ENCODE data around the gene ZDHHC16. TPM values are rescaled to one million over a fixed set of nuclear protein-coding genes. Genes with fewer than 3 reads are reported as not detected.
A peak's percentile ranks its signal among the peaks of the same experiment; 100 is the strongest.

The ZDHHC16 gene
- total and polyA plus RNA-seq, 4 donors = 18.0 to 27.2 (median 22.9) TPM

DNA sequence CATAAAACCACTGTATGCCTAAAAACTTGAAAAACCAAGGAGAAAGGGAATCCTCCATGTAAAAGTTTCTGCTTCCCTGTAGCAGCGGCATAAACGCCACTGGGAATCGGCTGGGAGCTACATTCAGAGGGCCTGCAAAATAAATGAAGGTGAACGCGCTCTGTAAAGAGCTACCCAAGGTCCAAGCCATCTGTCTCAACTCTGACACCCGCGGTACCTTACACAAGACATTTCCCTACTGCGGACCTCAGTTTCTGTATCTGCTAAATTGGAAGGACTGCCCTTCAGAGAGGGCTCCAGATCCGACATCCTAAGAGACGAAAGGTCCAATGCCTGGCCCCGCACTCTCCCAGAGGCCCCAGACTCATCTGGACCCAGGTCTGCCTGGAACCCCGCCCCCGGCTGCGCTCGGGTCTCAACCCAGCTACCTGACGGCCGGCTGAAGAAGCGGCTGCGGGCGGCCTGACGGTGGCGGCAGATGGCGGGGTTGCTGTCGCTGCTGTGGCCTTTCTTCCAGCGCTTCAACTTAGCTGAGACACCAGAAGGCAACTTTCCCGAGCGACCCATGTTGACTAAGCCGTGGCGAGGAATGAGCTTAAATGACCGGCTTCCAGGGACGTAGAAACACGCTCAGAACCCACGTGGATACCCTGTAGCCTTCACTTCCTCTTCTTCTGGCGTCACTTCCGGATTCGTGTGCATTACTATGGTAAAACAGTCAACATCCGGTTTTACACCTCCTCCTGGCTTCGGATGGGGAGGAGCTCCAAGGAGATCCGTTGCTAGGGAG, 45.1 kb upstream of the ZDHHC16 start, which contains the start of gene RRP12:
TSS of gene RRP12 (minus strand) at position 676 of the 790 bp plus-strand sequence. CDS start at position 567, 109 bp downstream.
- TF ChIP-seq JUND (IDR thresholded peaks at IDR 0.05) = no peak
- TF ChIP-seq, protein P1, sequence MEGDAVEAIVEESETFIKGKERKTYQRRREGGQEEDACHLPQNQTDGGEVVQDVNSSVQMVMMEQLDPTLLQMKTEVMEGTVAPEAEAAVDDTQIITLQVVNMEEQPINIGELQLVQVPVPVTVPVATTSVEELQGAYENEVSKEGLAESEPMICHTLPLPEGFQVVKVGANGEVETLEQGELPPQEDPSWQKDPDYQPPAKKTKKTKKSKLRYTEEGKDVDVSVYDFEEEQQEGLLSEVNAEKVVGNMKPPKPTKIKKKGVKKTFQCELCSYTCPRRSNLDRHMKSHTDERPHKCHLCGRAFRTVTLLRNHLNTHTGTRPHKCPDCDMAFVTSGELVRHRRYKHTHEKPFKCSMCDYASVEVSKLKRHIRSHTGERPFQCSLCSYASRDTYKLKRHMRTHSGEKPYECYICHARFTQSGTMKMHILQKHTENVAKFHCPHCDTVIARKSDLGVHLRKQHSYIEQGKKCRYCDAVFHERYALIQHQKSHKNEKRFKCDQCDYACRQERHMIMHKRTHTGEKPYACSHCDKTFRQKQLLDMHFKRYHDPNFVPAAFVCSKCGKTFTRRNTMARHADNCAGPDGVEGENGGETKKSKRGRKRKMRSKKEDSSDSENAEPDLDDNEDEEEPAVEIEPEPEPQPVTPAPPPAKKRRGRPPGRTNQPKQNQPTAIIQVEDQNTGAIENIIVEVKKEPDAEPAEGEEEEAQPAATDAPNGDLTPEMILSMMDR (IDR thresholded peaks at IDR 0.05; ENCODE audit: low read depth, low read length, missing input control) = no peak
- TF ChIP-seq TAF1 (conservative IDR thresholded peaks at IDR 0.05) = peak; percentile 36
- no peak for TF ChIP-seq HNF4A (conservative IDR thresholded peaks at IDR 0.05)
- peak; percentile 39 for TF ChIP-seq FOXA2 (IDR thresholded peaks at IDR 0.05)
- TF ChIP-seq MAX (IDR thresholded peaks at IDR 0.05) = peak; percentile 99
- peak; percentile 29 for TF ChIP-seq FOXA1 (IDR thresholded peaks at IDR 0.05)
- no peak for TF ChIP-seq HNF4G (IDR thresholded peaks at IDR 0.05)
- TF ChIP-seq REST (IDR thresholded peaks at IDR 0.05) = peak; percentile 12
- TF ChIP-seq SP1 (IDR thresholded peaks at IDR 0.05) = peak; percentile 6
- TF ChIP-seq GABPA (IDR thresholded peaks at IDR 0.05 in 1 of 2, conservative IDR thresholded peaks at IDR 0.05 in 1 of 2) = peak; percentile 99
- TF ChIP-seq, protein P2, sequence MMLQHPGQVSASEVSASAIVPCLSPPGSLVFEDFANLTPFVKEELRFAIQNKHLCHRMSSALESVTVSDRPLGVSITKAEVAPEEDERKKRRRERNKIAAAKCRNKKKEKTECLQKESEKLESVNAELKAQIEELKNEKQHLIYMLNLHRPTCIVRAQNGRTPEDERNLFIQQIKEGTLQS (IDR thresholded peaks at IDR 0.05) = no peak
- no peak for TF ChIP-seq ZBTB33 (IDR thresholded peaks at IDR 0.05)
- TF ChIP-seq YY1 (IDR thresholded peaks at IDR 0.05) = no peak
- peak; percentile 4 to 29 for TF ChIP-seq RXRA (IDR thresholded peaks at IDR 0.05)
- TF ChIP-seq EGR1 (IDR thresholded peaks at IDR 0.05; ENCODE audit: low read depth in 2 of 2) = peak in 1 of 2 donors; percentile 18
- TF ChIP-seq RAD21 (IDR thresholded peaks at IDR 0.05) = peak in 1 of 2 donors; percentile 32
- TF ChIP-seq NR2F2 (IDR thresholded peaks at IDR 0.05) = no peak
- Histone ChIP-seq H3K27ac (ENCODE audit: low read depth in 1 of 2, low read length in 2 of 2) (peak within 1 kb of the TSS; percentile 71 to 75), H3K36me3 (ENCODE audit: control insufficient read depth in 4 of 4, insufficient read depth in 3 of 4, low read depth in 1 of 4, low read length in 3 of 4) (peaks cover 4 to 9% (median 6%) of the 10 kb centered on the region in 4 donors), H3K4me3 (ENCODE audit: low read depth in 1 of 3, low read length in 3 of 3) (peak within 1 kb of the TSS; percentile 62 to 86 (median 74)), H3K9me3 (ENCODE audit: control insufficient read depth in 4 of 4, low read length in 3 of 4) (no peaks in the 10 kb centered on the region), H3K27me3 (ENCODE audit: control insufficient read depth in 4 of 4, insufficient read depth in 4 of 4, low read length in 3 of 4) (no peaks in the 10 kb centered on the region), H3K4me1 (ENCODE audit: control insufficient read depth in 4 of 4, insufficient read depth in 4 of 4, low read length in 3 of 4) (peaks cover 6 to 11% (median 7%) of the 10 kb centered on the region in 4 donors), H3K9ac (ENCODE audit: low read depth in 1 of 2, low read length in 2 of 2) (peak within 1 kb of the TSS; percentile 59 to 83)
- DNase-seq (ENCODE audit: low spot score) = peak; percentile 81
- under 1% methylated on average over 39 of the region's 39 CpGs for WGBS

All from liver (tissue), 9 donors.